Measurements from ENCODE around the gene MGAT4A. TPM values are rescaled to one million over a fixed set of nuclear protein-coding genes. Genes with fewer than 3 reads are reported as not detected.
"Not testable (repeated sequence)": the region's sequence is repeated elsewhere in the genome, so short reads cannot be mapped to it uniquely, and the experiment has no call there.

The MGAT4A gene
- total RNA-seq, 3 donors from 2014 or later: 73.8 to 158 (median 138) TPM

GRCh38 chr2:98759338-98759737, 28.4 kb upstream of the MGAT4A start:
- TF ChIP-seq CTCF (IDR thresholded peaks at IDR 0.05): no peak
- no peaks in the 10 kb centered on the region for H3K9me3 ChIP-seq
- no peak overlapping the region for H3K4me3 ChIP-seq
- no peaks in the 10 kb centered on the region for H3K4me1 ChIP-seq (ENCODE audit: low read depth)
- no peak for DNase-seq
- intact Hi-C loops (cut with DNase I, micrococcal nuclease): no loop called here
- no peaks in the 10 kb centered on the region for H3K36me3 ChIP-seq (ENCODE audit: low read depth)
- no peak for ATAC-seq

- DNase-seq: peak; percentile 64 to 79 (median 72)
- intact Hi-C loops (cut with DNase I, micrococcal nuclease): no loop called here
Measured at GRCh38 chr2:98757904-98758421, 27.0 kb upstream of the MGAT4A start.

GRCh38 chr2:98753801-98754200, 22.9 kb upstream of the MGAT4A start:
- ATAC-seq: no peak
- no peak overlapping the region for H3K4me3 ChIP-seq

More at GRCh38 chr2:98757904-98758421, 27.0 kb upstream of the MGAT4A start:
- Histone ChIP-seq H3K36me3 (ENCODE audit: low read depth) (no peaks in the 10 kb centered on the region), H3K4me1 (ENCODE audit: low read depth) (no peaks in the 10 kb centered on the region), H3K4me3 (no peak overlapping the region), H3K9me3 (no peaks in the 10 kb centered on the region)
- ATAC-seq: peak; percentile 92
- TF ChIP-seq CTCF (IDR thresholded peaks at IDR 0.05): no peak

GRCh38 chr2:98752711-98753110, 21.8 kb upstream of the MGAT4A start:
- H3K9me3 ChIP-seq; H3K4me1 ChIP-seq (ENCODE audit: low read depth); DNase-seq; intact Hi-C loops (cut with DNase I, micrococcal nuclease); H3K36me3 ChIP-seq (ENCODE audit: low read depth); H3K4me3 ChIP-seq; ATAC-seq: not testable (repeated sequence)

More at GRCh38 chr2:98753801-98754200, 22.9 kb upstream of the MGAT4A start:
- no peaks in the 10 kb centered on the region for H3K9me3 ChIP-seq
- intact Hi-C loops (cut with DNase I, micrococcal nuclease): no loop called here
- H3K4me1 ChIP-seq (ENCODE audit: low read depth): no peaks in the 10 kb centered on the region
- TF ChIP-seq CTCF (IDR thresholded peaks at IDR 0.05): no peak
- DNase-seq: no peak
- H3K36me3 ChIP-seq (ENCODE audit: low read depth): no peaks in the 10 kb centered on the region

GRCh38 chr2:98751748-98752147, 20.8 kb upstream of the MGAT4A start:
- no peak overlapping the region for H3K4me3 ChIP-seq
- ATAC-seq: peak; percentile 75
- H3K4me1 ChIP-seq (ENCODE audit: low read depth): no peaks in the 10 kb centered on the region
- intact Hi-C loops (cut with DNase I, micrococcal nuclease): no loop called here
- H3K36me3 ChIP-seq (ENCODE audit: low read depth): no peaks in the 10 kb centered on the region
- TF ChIP-seq CTCF (IDR thresholded peaks at IDR 0.05): no peak
- DNase-seq: no peak
- no peaks in the 10 kb centered on the region for H3K9me3 ChIP-seq

- TF ChIP-seq CTCF (IDR thresholded peaks at IDR 0.05): no peak
- intact Hi-C loops (cut with DNase I, micrococcal nuclease): no loop called here
- H3K9me3 ChIP-seq: no peaks in the 10 kb centered on the region
- H3K4me1 ChIP-seq (ENCODE audit: low read depth): no peaks in the 10 kb centered on the region
- H3K4me3 ChIP-seq: no peak overlapping the region
- no peak for DNase-seq
- no peaks in the 10 kb centered on the region for H3K36me3 ChIP-seq (ENCODE audit: low read depth)
- no peak for ATAC-seq
Measured at GRCh38 chr2:98750593-98751282, 19.8 kb upstream of the MGAT4A start.
